Transverse colon (tissue), 4 donors: ENCODE data around the gene FLYWCH2. TPM values are rescaled to one million over a fixed set of nuclear protein-coding genes. Genes with fewer than 3 reads are reported as not detected.

Experiments used
- DNase-seq: peaks from one replicate; pipeline ENCODE4 v3.0.0-alpha.2; 2019
- H3K27ac ChIP-seq, 4 donors: fragments of 200-600 bp; sonication (generic); 2 replicates each; pipeline ENCODE4 v1.5.1; 2016 to 2018; ENCODE audit warnings: inconsistent platforms in 4 of 4
- H3K27me3 ChIP-seq: fragments of 200-600 bp; sonication (generic); 2 replicates; pipeline ENCODE4 v1.5.1; 2017; ENCODE audit warnings: inconsistent platforms
- H3K36me3 ChIP-seq, 4 donors: fragments of 200-600 bp; sonication (generic); 2 replicates each; pipeline ENCODE4 v1.5.1; 2017 to 2019; ENCODE audit warnings: inconsistent platforms in 4 of 4
- H3K4me1 ChIP-seq, 4 donors: fragments of 200-600 bp; sonication (generic); 2 replicates each; pipeline ENCODE4 v1.5.1; 2017 to 2020; ENCODE audit warnings: inconsistent platforms in 4 of 4
- H3K4me3 ChIP-seq, 4 donors: fragments of 200-600 bp; sonication (generic); 1 replicate in 1 of 4; 2 replicates in 3 of 4; pipeline versions ENCODE4 v1.5.1 to v1.6.1; 2017 to 2019; ENCODE audit warnings: inconsistent platforms in 4 of 4
- H3K9me3 ChIP-seq, 2 donors: fragments of 200-600 bp; sonication (generic); 2 replicates each; pipeline ENCODE4 v1.5.1; 2017 to 2019; ENCODE audit warnings: inconsistent platforms in 2 of 2
- CTCF ChIP-seq, 5 experiments: fragments of 200-600 bp in 3 of 5; fragments of 450-650 bp in 2 of 5; sonication (generic) in 3 of 5; IDR thresholded peaks; 1 replicate in 2 of 5; 2 replicates in 3 of 5; pipeline ENCODE4 v1.5.1; 2016 to 2017; ENCODE audit warnings: antibody characterized with exemption in 5 of 5, inconsistent platforms in 3 of 5, mild to moderate bottlenecking in 2 of 5, moderate library complexity in 1 of 5
- EP300 ChIP-seq: sonication (generic); formaldehyde crosslinking; IDR thresholded peaks from one replicate; pipeline ENCODE4 v1.6.1; 2017; ENCODE audit warnings: antibody characterized with exemption, low read depth
- POLR2A ChIP-seq: fragments of 450-650 bp; IDR thresholded peaks from one replicate; pipeline ENCODE4 v1.6.1; 2016; ENCODE audit warnings: antibody characterized with exemption, mild to moderate bottlenecking, moderate library complexity
- POLR2AphosphoS5 ChIP-seq, 3 donors: sonication (generic); formaldehyde crosslinking; IDR thresholded peaks; one replicate each; pipeline ENCODE4 v1.6.1; 2016; ENCODE audit warnings: antibody characterized with exemption in 3 of 3
- WGBS, 2 donors: methylation state at CpG; one replicate each; pipeline ENCODE4 v1.1.5; 2018; ENCODE audit warnings: low coverage in 1 of 2; 5-methylcytosine and 5-hydroxymethylcytosine counted together
- in situ Hi-C, 4 donors: fragments of 200-750 bp; cut with MboI; loops; one replicate each; pipeline versions ENCODE4 v1.15.0 to v1.15.1; 2017; ENCODE audit warnings: low sequenced_read_pairs in 3 of 4, low pct_ligation_motif_present in 1 of 4, low pct_unique_long_range_greater_than_20kb in 1 of 4
- intact Hi-C: fragments of 100-400 bp; cut with DNase I; formaldehyde crosslinking; loops from one replicate; pipeline ENCODE4 v1.15.1; 2023; ENCODE audit warnings: low total_unique reads
- total RNA-seq, 4 donors: library from RNA; depleted of rRNA; stranded (reverse); fragments of >200 nt; gene quantifications; one replicate each; pipeline ENCODE4 v1.1.0, GENCODE V29; 2016

FLYWCH2 gene
- total RNA-seq, 4 donors from 2014 or later: 35.0 to 74.4 (median 50.9) TPM

- peaks cover 0 to 11% (median 0%) of the 10 kb centered on the region in 4 donors for H3K36me3 ChIP-seq
- H3K27me3 ChIP-seq: peaks cover 4% of the 10 kb centered on the region
- DNase-seq: peak; percentile 51
- H3K4me1 ChIP-seq: peaks cover 0 to 16% (median 7%) of the 10 kb centered on the region in 4 donors
- intact Hi-C loops: no loop called here
- H3K9me3 ChIP-seq: no peaks in the 10 kb centered on the region
- in situ Hi-C loops: no loop called here
- peak overlapping the region; percentile 87 to 94 (median 92) for H3K27ac ChIP-seq
- WGBS, 2 donors: 7 to 20% methylated on average over 11 to 33 of the region's 39 CpGs
- peak; percentile 15 to 42 (median 21) for TF ChIP-seq POLR2AphosphoS5 (IDR thresholded peaks at IDR 0.05)
- TF ChIP-seq CTCF (IDR thresholded peaks at IDR 0.05): no peak
- peak; percentile 1 for TF ChIP-seq POLR2A
- H3K4me3 ChIP-seq: peak overlapping the region; percentile 71 to 96 (median 84)
Observed at GRCh38 chr16:2912330-2913199, 29.6 kb downstream of the FLYWCH2 start.

GRCh38 chr16:2913603-2914002, 30.6 kb downstream of the FLYWCH2 start:
- no peak overlapping the region for H3K27ac ChIP-seq
- H3K27me3 ChIP-seq: peaks cover 4% of the 10 kb centered on the region
- H3K9me3 ChIP-seq: no peaks in the 10 kb centered on the region
- intact Hi-C loops: no loop called here
- H3K4me1 ChIP-seq: peaks cover 0 to 16% (median 7%) of the 10 kb centered on the region in 4 donors
- H3K36me3 ChIP-seq: peaks cover 0 to 11% (median 0%) of the 10 kb centered on the region in 4 donors
- in situ Hi-C loops: no loop called here
- H3K4me3 ChIP-seq: no peak overlapping the region
- DNase-seq: no peak
- 80 to 90% methylated on average over 1 to 7 of the region's 7 CpGs for WGBS, 2 donors
- TF ChIP-seq CTCF (IDR thresholded peaks at IDR 0.05): no peak
- no peak for TF ChIP-seq POLR2AphosphoS5 (IDR thresholded peaks at IDR 0.05)
- no peak for TF ChIP-seq POLR2A
- no peak for TF ChIP-seq EP300

GRCh38 chr16:2914233-2914632, 31.2 kb downstream of the FLYWCH2 start:
- intact Hi-C loops (no loop called here), in situ Hi-C loops (no loop called here)
- WGBS, 2 donors: 88% methylated on average over 12 of the region's 12 CpGs; no CpG with 5 or more reads in 1 of the 2 donors
- Histone ChIP-seq H3K27ac (no peak overlapping the region), H3K9me3 (no peaks in the 10 kb centered on the region), H3K4me3 (no peak overlapping the region), H3K36me3 (peaks cover 0 to 11% (median 0%) of the 10 kb centered on the region in 4 donors), H3K27me3 (peaks cover 4% of the 10 kb centered on the region), H3K4me1 (peaks cover 0 to 16% (median 7%) of the 10 kb centered on the region in 4 donors)
- DNase-seq: no peak
- no peak for TF ChIP-seq POLR2A
- TF ChIP-seq POLR2AphosphoS5 (IDR thresholded peaks at IDR 0.05): no peak
- no peak for TF ChIP-seq EP300
- TF ChIP-seq CTCF (IDR thresholded peaks at IDR 0.05): no peak

- Histone ChIP-seq H3K27ac (no peak overlapping the region), H3K9me3 (no peaks in the 10 kb centered on the region), H3K4me3 (no peak overlapping the region), H3K36me3 (peaks cover 0 to 11% (median 0%) of the 10 kb centered on the region in 4 donors), H3K27me3 (no peaks in the 10 kb centered on the region), H3K4me1 (peaks cover 0 to 23% (median 7%) of the 10 kb centered on the region in 4 donors)
- DNase-seq: no peak
- intact Hi-C loops: no loop called here
- TF ChIP-seq CTCF (IDR thresholded peaks at IDR 0.05) (no peak), EP300 (no peak), POLR2AphosphoS5 (IDR thresholded peaks at IDR 0.05) (no peak), POLR2A (no peak)
- WGBS, 2 donors: 86 to 88% methylated on average over 6 to 13 of the region's 13 CpGs
- in situ Hi-C loops: loop anchor here in 1 of 4 donors (5.0 kb wide), 1 partner anchor 38 kb away; no protein-coding TSS in a partner anchor
Observed at GRCh38 chr16:2915196-2915929, 32.3 kb downstream of the FLYWCH2 start.
